ENCODE data around the gene SLC4A1AP.

- TF ChIP-seq SP1 (IDR thresholded peaks at IDR 0.05; ENCODE audit: low read depth), result no peak
- TF ChIP-seq REST (IDR thresholded peaks at IDR 0.05; ENCODE audit: low read depth), result no peak
- TF ChIP-seq CTCF (IDR thresholded peaks at IDR 0.05 in 2 of 3, conservative IDR thresholded peaks at IDR 0.05 in 1 of 3; ENCODE audit: borderline replicate concordance in 1 of 3, insufficient read depth in 1 of 3, low read depth in 2 of 3, low read length in 2 of 3), result no peak
- TF ChIP-seq POLR2A (IDR thresholded peaks at IDR 0.05; ENCODE audit: borderline replicate concordance, extremely low read depth, insufficient read depth, insufficient read length), result no peak
- no peak for TF ChIP-seq RAD21 (IDR thresholded peaks at IDR 0.05; ENCODE audit: low read depth)
- no peak for TF ChIP-seq MAX (IDR thresholded peaks at IDR 0.05)
- TF ChIP-seq SRF (IDR thresholded peaks at IDR 0.05; ENCODE audit: low read depth), result no peak
- TF ChIP-seq SIN3A (IDR thresholded peaks at IDR 0.05; ENCODE audit: low read depth), result no peak
Observed at GRCh38 chr2:27720004-27720551, 56.4 kb downstream of the SLC4A1AP start.

All from HCT116 (cell line).